ENCODE data around the gene HRCT1.

GRCh38 chr9:35892051-35892450 is 14.0 kb upstream of the HRCT1 start:
- TF ChIP-seq GATA2 (IDR thresholded peaks at IDR 0.05; ENCODE audit: insufficient read depth, insufficient read length, low read depth, low read length) = no peak
- TF ChIP-seq POLR2AphosphoS5 (IDR thresholded peaks at IDR 0.05; ENCODE audit: insufficient read depth, low read depth, low read length) = no peak
- TF ChIP-seq POLR2A (IDR thresholded peaks at IDR 0.05; ENCODE audit: low read depth, low read length) = no peak
